ENCODE results near the gene NTMT1. TPM values are rescaled to one million over a fixed set of nuclear protein-coding genes. Genes with fewer than 3 reads are reported as not detected.

The NTMT1 gene
- total and polyA plus RNA-seq, 10 of the 15 experiments (the other 5 are each of a cell fraction or from before 2014, with no cell fraction given): 12.8 to 85.4 (median 39.3) TPM

DNA sequence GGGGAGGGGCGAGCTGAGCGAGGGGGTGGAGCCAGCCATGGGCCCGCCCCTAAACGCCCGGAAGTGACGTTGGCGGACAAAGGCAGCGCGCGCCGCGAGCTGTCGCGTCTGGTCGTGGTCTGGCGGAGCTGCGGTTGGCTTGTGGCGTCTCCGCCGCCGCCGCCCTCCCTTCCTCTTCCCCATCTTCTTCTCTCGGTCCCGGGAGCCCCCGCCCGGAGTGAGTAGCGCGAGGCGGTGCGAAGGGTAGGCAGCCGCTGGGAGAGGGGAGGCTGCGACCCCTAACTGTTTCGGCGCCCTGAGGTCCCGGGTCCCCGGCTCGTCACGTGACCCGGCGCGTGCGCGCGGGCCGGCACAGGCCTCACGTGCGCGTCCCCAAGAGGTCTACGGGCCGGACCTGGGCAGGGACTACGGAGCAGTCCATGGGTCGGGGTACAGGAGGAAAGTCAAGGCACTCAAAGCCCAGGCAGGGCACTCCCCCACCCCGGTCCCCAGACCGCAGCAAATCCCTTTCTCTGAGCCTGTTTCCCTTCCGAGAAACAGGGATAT, at the start of gene NTMT1 (continued):
- TF ChIP-seq CUX1 (IDR thresholded peaks at IDR 0.05; ENCODE audit: insufficient replicate concordance, low read depth, low read length) (no peak), IKZF2 (IDR thresholded peaks at IDR 0.05) (no peak; a peak in 1 of 4 replicates), SUPT20H (IDR thresholded peaks at IDR 0.05; ENCODE audit: borderline replicate concordance, control insufficient read depth, low read depth, low read length) (no peak), SIX5 (IDR thresholded peaks at IDR 0.05; ENCODE audit: low read depth, low read length, severe bottlenecking) (no peak), NFIC (IDR thresholded peaks at IDR 0.05; ENCODE audit: low read depth, low read length) (no peak), DPF2 (IDR thresholded peaks at IDR 0.05) (peak; percentile 90), SRF (IDR thresholded peaks at IDR 0.05; ENCODE audit: low read depth in 2 of 2, low read length in 2 of 2) (no peak), KDM1A (IDR thresholded peaks at IDR 0.05; ENCODE audit: borderline replicate concordance) (no peak), PAX8 (IDR thresholded peaks at IDR 0.05) (no peak), SREBF1 (IDR thresholded peaks at IDR 0.05; ENCODE audit: low read length) (no peak), SIN3A (IDR thresholded peaks at IDR 0.05; ENCODE audit: low read depth, low read length) (0 out of 2 replicates have a peak, but pooled peaks have one; percentile 25), HCFC1 (IDR thresholded peaks at IDR 0.05; ENCODE audit: low read length) (no peak), ZNF24 (IDR thresholded peaks at IDR 0.05) (no peak)
- TF ChIP-seq, protein P1, sequence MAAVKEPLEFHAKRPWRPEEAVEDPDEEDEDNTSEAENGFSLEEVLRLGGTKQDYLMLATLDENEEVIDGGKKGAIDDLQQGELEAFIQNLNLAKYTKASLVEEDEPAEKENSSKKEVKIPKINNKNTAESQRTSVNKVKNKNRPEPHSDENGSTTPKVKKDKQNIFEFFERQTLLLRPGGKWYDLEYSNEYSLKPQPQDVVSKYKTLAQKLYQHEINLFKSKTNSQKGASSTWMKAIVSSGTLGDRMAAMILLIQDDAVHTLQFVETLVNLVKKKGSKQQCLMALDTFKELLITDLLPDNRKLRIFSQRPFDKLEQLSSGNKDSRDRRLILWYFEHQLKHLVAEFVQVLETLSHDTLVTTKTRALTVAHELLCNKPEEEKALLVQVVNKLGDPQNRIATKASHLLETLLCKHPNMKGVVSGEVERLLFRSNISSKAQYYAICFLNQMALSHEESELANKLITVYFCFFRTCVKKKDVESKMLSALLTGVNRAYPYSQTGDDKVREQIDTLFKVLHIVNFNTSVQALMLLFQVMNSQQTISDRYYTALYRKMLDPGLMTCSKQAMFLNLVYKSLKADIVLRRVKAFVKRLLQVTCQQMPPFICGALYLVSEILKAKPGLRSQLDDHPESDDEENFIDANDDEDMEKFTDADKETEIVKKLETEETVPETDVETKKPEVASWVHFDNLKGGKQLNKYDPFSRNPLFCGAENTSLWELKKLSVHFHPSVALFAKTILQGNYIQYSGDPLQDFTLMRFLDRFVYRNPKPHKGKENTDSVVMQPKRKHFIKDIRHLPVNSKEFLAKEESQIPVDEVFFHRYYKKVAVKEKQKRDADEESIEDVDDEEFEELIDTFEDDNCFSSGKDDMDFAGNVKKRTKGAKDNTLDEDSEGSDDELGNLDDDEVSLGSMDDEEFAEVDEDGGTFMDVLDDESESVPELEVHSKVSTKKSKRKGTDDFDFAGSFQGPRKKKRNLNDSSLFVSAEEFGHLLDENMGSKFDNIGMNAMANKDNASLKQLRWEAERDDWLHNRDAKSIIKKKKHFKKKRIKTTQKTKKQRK (IDR thresholded peaks at IDR 0.05; ENCODE audit: low read depth, low read length): no peak
- TF ChIP-seq, protein P2, sequence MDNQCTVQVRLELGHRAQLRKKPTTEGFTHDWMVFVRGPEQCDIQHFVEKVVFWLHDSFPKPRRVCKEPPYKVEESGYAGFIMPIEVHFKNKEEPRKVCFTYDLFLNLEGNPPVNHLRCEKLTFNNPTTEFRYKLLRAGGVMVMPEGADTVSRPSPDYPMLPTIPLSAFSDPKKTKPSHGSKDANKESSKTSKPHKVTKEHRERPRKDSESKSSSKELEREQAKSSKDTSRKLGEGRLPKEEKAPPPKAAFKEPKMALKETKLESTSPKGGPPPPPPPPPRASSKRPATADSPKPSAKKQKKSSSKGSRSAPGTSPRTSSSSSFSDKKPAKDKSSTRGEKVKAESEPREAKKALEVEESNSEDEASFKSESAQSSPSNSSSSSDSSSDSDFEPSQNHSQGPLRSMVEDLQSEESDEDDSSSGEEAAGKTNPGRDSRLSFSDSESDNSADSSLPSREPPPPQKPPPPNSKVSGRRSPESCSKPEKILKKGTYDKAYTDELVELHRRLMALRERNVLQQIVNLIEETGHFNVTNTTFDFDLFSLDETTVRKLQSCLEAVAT (IDR thresholded peaks at IDR 0.05): peak; percentile 71; the same call in 1 of the 2 replicates
- TF ChIP-seq, protein P3, sequence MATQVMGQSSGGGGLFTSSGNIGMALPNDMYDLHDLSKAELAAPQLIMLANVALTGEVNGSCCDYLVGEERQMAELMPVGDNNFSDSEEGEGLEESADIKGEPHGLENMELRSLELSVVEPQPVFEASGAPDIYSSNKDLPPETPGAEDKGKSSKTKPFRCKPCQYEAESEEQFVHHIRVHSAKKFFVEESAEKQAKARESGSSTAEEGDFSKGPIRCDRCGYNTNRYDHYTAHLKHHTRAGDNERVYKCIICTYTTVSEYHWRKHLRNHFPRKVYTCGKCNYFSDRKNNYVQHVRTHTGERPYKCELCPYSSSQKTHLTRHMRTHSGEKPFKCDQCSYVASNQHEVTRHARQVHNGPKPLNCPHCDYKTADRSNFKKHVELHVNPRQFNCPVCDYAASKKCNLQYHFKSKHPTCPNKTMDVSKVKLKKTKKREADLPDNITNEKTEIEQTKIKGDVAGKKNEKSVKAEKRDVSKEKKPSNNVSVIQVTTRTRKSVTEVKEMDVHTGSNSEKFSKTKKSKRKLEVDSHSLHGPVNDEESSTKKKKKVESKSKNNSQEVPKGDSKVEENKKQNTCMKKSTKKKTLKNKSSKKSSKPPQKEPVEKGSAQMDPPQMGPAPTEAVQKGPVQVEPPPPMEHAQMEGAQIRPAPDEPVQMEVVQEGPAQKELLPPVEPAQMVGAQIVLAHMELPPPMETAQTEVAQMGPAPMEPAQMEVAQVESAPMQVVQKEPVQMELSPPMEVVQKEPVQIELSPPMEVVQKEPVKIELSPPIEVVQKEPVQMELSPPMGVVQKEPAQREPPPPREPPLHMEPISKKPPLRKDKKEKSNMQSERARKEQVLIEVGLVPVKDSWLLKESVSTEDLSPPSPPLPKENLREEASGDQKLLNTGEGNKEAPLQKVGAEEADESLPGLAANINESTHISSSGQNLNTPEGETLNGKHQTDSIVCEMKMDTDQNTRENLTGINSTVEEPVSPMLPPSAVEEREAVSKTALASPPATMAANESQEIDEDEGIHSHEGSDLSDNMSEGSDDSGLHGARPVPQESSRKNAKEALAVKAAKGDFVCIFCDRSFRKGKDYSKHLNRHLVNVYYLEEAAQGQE (IDR thresholded peaks at IDR 0.05; ENCODE audit: low read depth, low read length): no peak

Data from GM12878 (cell line).